ENCODE data around the gene MTA3.
"Not testable (repeated sequence)": the region's sequence is repeated elsewhere in the genome, so short reads cannot be mapped to it uniquely, and the experiment has no call there.

The MTA3 gene

GRCh38 chr2:42604341-42604867, 36.0 kb downstream of the MTA3 start:
- not testable (repeated sequence) for FAIRE-seq; DNase-seq (ENCODE audit: insufficient read length, low spot score)

GRCh38 chr2:42606166-42606565, 37.7 kb downstream of the MTA3 start:
- FAIRE-seq; DNase-seq (ENCODE audit: insufficient read length, low spot score): not testable (repeated sequence)

GRCh38 chr2:42607101-42607637, 38.7 kb downstream of the MTA3 start:
- DNase-seq (ENCODE audit: insufficient read length, low spot score) (no peak), FAIRE-seq (no peak)

GRCh38 chr2:42613281-42614064, 45.0 kb downstream of the MTA3 start:
- DNase-seq (ENCODE audit: insufficient read length, low spot score) (no peak), FAIRE-seq (no peak)

- no peak for FAIRE-seq
Observed at GRCh38 chr2:42614838-42615237, 46.4 kb downstream of the MTA3 start.

GRCh38 chr2:42618116-42618515, 49.7 kb downstream of the MTA3 start:
- no peak for DNase-seq (ENCODE audit: insufficient read length, low spot score)
- FAIRE-seq: no peak

More at GRCh38 chr2:42614838-42615237, 46.4 kb downstream of the MTA3 start:
- DNase-seq (ENCODE audit: insufficient read length, low spot score): no peak

- DNase-seq (ENCODE audit: insufficient read length, low spot score) (no peak), FAIRE-seq (no peak)
Observed at GRCh38 chr2:42618972-42619371, 50.5 kb downstream of the MTA3 start.

GRCh38 chr2:42621626-42622025, 53.2 kb downstream of the MTA3 start:
- FAIRE-seq; DNase-seq (ENCODE audit: insufficient read length, low spot score): not testable (repeated sequence)

GRCh38 chr2:42622943-42623676, 54.7 kb downstream of the MTA3 start:
- no peak for DNase-seq (ENCODE audit: insufficient read length, low spot score)
- no peak for FAIRE-seq

GRCh38 chr2:42624047-42624446, 55.6 kb downstream of the MTA3 start:
- DNase-seq (ENCODE audit: insufficient read length, low spot score) (no peak), FAIRE-seq (no peak)

GRCh38 chr2:42628024-42628423, 59.6 kb downstream of the MTA3 start:
- DNase-seq (ENCODE audit: insufficient read length, low spot score); FAIRE-seq: not testable (repeated sequence)

- DNase-seq (ENCODE audit: insufficient read length, low spot score) (no peak), FAIRE-seq (peak; percentile 28)
Observed at GRCh38 chr2:42636934-42637333, 68.5 kb downstream of the MTA3 start.

GRCh38 chr2:42638080-42638784, 69.8 kb downstream of the MTA3 start:
- DNase-seq (ENCODE audit: insufficient read length, low spot score): no peak
- FAIRE-seq: no peak

- peak; percentile 81 for FAIRE-seq
- no peak for DNase-seq (ENCODE audit: insufficient read length, low spot score)
Observed at GRCh38 chr2:42639340-42640077, 71.1 kb downstream of the MTA3 start.

- DNase-seq (ENCODE audit: insufficient read length, low spot score) (no peak), FAIRE-seq (no peak)
Observed at GRCh38 chr2:42640261-42640660, 71.8 kb downstream of the MTA3 start.

GRCh38 chr2:42642371-42642770, 73.9 kb downstream of the MTA3 start:
- FAIRE-seq; DNase-seq (ENCODE audit: insufficient read length, low spot score): not testable (repeated sequence)

GRCh38 chr2:42645551-42645950, 77.1 kb downstream of the MTA3 start:
- FAIRE-seq: no peak
- no peak for DNase-seq (ENCODE audit: insufficient read length, low spot score)

GRCh38 chr2:42648796-42649195, 80.4 kb downstream of the MTA3 start:
- DNase-seq (ENCODE audit: insufficient read length, low spot score) (no peak), FAIRE-seq (no peak)

- FAIRE-seq (no peak), DNase-seq (ENCODE audit: insufficient read length, low spot score) (no peak)
Observed at GRCh38 chr2:42651057-42651456, 82.6 kb downstream of the MTA3 start.

- FAIRE-seq (no peak), DNase-seq (ENCODE audit: insufficient read length, low spot score) (no peak)
Observed at GRCh38 chr2:42652086-42652485, 83.7 kb downstream of the MTA3 start.

Data from GM19239 (cell line).